CD8-positive, alpha-beta memory T cell (primary cell): ENCODE data around the gene LBHD2. TPM values are rescaled to one million over a fixed set of nuclear protein-coding genes. Genes with fewer than 3 reads are reported as not detected.
"Not testable (repeated sequence)": the region's sequence is repeated elsewhere in the genome, so short reads cannot be mapped to it uniquely, and the experiment has no call there.

Source experiments
- CTCF ChIA-PET: fragments of 350-600 bp; sonication (Branson Sonifier 250); formaldehyde crosslinking; loops from one replicate; lab custom pipeline; 2021; ENCODE audit warnings: antibody characterized with exemption; lab: Charles Lee
- POLR2A ChIA-PET: fragments of 350-600 bp; sonication (Branson Sonifier 250); formaldehyde crosslinking; loops from one replicate; lab custom pipeline; 2021; ENCODE audit warnings: antibody characterized with exemption; lab: Charles Lee
- DNase-seq, 5 donors: peaks; one replicate each; pipeline versions ENCODE4 v3.0.0 to v3.0.0-alpha.2; 2020 to 2022; ENCODE audit warnings: mixed read lengths in 1 of 5
- H3K27ac ChIP-seq: one replicate; pipeline ENCODE4 v1.7.0; 2013; ENCODE audit warnings: low read depth, mild to moderate bottlenecking, low read length, moderate library complexity
- H3K27me3 ChIP-seq: 2 replicates; pipeline ENCODE4 v1.7.0; 2013; ENCODE audit warnings: low read length, mild to moderate bottlenecking; ENCODE audit not compliant: insufficient read depth, poor library complexity, severe bottlenecking
- H3K36me3 ChIP-seq: 2 replicates; pipeline ENCODE4 v1.7.0; 2013; ENCODE audit warnings: mild to moderate bottlenecking, low read length, moderate library complexity; ENCODE audit not compliant: insufficient read depth
- H3K4me1 ChIP-seq: 2 replicates; pipeline ENCODE4 v1.7.0; 2013; ENCODE audit warnings: mild to moderate bottlenecking, low read length, moderate library complexity; ENCODE audit not compliant: insufficient read depth
- H3K4me3 ChIP-seq: 2 replicates; pipeline ENCODE4 v1.7.0; 2013; ENCODE audit warnings: mild to moderate bottlenecking, low read length
- H3K9me3 ChIP-seq: 2 replicates; pipeline ENCODE4 v1.7.0; 2013; ENCODE audit warnings: mild to moderate bottlenecking, low read length
- H3K27ac Mint-ChIP-seq, 8 donors: one replicate each; pipeline ENCODE4 v1.8.0; 2020 to 2021; ENCODE audit warnings: mixed read lengths in 8 of 8, mild to moderate bottlenecking in 6 of 8, inconsistent platforms in 3 of 8, moderate library complexity in 3 of 8
- H3K27me3 Mint-ChIP-seq, 2 donors: one replicate each; pipeline ENCODE4 v1.8.0; 2020 to 2021; ENCODE audit warnings: mixed read lengths in 2 of 2, mild to moderate bottlenecking in 1 of 2, moderate library complexity in 1 of 2
- H3K36me3 Mint-ChIP-seq, 3 donors: one replicate each; pipeline ENCODE4 v1.8.0; 2020 to 2021; ENCODE audit warnings: mixed read lengths in 3 of 3, inconsistent platforms in 1 of 3, mild to moderate bottlenecking in 1 of 3
- H3K4me1 Mint-ChIP-seq, 3 donors: one replicate each; pipeline ENCODE4 v1.8.0; 2020 to 2021; ENCODE audit warnings: mixed read lengths in 3 of 3, inconsistent platforms in 1 of 3, mild to moderate bottlenecking in 1 of 3
- H3K4me3 Mint-ChIP-seq, 7 donors: one replicate each; pipeline ENCODE4 v1.8.0; 2020 to 2021; ENCODE audit warnings: mixed read lengths in 7 of 7, mild to moderate bottlenecking in 6 of 7, moderate library complexity in 4 of 7, inconsistent platforms in 2 of 7
- H3K9me3 Mint-ChIP-seq, 5 donors: one replicate each; pipeline ENCODE4 v1.8.0; 2020 to 2022; ENCODE audit warnings: mixed read lengths in 5 of 5, mild to moderate bottlenecking in 3 of 5, moderate library complexity in 2 of 5, inconsistent platforms in 1 of 5
- polyA plus RNA-seq: library from polyadenylated mRNA; unstranded; fragments of 300-500 nt; fragmentation: Illumina TruSeq; gene quantifications from one replicate; pipeline ENCODE4 v1.2.3, GENCODE V29; 2021
- total RNA-seq, 2 experiments: library from RNA; stranded (reverse); gene quantifications; one replicate each; pipeline ENCODE4 v1.2.3, GENCODE V29; 2021

The LBHD2 gene
- total and polyA plus RNA-seq, 3 experiments from 2014 or later = not detected

DNA sequence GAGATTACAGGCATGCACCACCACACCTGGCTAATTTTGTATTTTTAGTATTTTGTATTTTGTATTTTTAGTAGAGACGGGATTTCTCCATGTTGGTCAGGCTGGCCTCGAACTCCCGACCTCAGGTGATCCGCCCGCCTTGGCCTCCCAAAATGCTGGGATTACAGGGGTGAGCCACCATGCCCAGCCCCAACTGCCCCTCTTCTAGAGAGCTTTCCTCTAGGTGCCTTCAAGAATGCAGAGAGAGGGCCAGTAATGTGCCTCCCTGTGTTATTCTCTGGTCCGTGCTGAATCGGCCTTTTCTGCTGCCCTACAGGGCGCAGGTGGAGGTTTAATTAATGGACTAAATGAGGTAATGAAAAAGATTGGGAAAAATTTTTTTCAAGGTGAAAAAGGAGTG lies 35.5 kb downstream of the LBHD2 start:
- H3K9me3 Mint-ChIP-seq, H3K4me3 Mint-ChIP-seq, H3K36me3 ChIP-seq, H3K4me3 ChIP-seq, H3K9me3 ChIP-seq, POLR2A ChIA-PET, H3K27me3 ChIP-seq, DNase-seq, H3K4me1 ChIP-seq, H3K36me3 Mint-ChIP-seq, H3K27ac Mint-ChIP-seq, H3K27ac ChIP-seq: not testable (repeated sequence)
- CTCF ChIA-PET = interaction anchor here (3.6 kb wide), 1 partner anchor 14 kb away, joined by 12 read pairs; no protein-coding TSS in a partner anchor
- peaks cover 6 to 15% (median 7%) of the 10 kb centered on the region in 3 donors for H3K4me1 Mint-ChIP-seq
- H3K27me3 Mint-ChIP-seq = peaks cover 19 to 25% of the 10 kb centered on the region in 2 donors

GRCh38 chr14:103121121-103121845 lies 37.3 kb downstream of the LBHD2 start:
- H3K36me3 ChIP-seq = no peaks in the 10 kb centered on the region
- H3K4me1 Mint-ChIP-seq = peaks cover 0 to 5% (median 0%) of the 10 kb centered on the region in 3 donors
- peaks cover 22 to 25% of the 10 kb centered on the region in 2 donors for H3K27me3 Mint-ChIP-seq
- H3K9me3 Mint-ChIP-seq = no peaks in the 10 kb centered on the region
- H3K4me3 ChIP-seq = no peak overlapping the region
- DNase-seq = no peak
- peak overlapping the region in 1 of 7 donors; percentile 45 for H3K4me3 Mint-ChIP-seq
- H3K36me3 Mint-ChIP-seq = no peaks in the 10 kb centered on the region
- H3K4me1 ChIP-seq = peaks cover 7% of the 10 kb centered on the region
- no peak overlapping the region for H3K27ac Mint-ChIP-seq
- ChIA-PET POLR2A (no interaction called here), CTCF (no interaction called here)
- H3K9me3 ChIP-seq = no peaks in the 10 kb centered on the region
- no peak overlapping the region for H3K27ac ChIP-seq
- peaks cover 4% of the 10 kb centered on the region for H3K27me3 ChIP-seq

GRCh38 chr14:103121846-103122584 lies 38.0 kb downstream of the LBHD2 start:
- POLR2A ChIA-PET = no interaction called here

GRCh38 chr14:103122585-103122946 lies 38.6 kb downstream of the LBHD2 start:
- H3K27ac Mint-ChIP-seq = no peak overlapping the region
- Histone ChIP-seq H3K27me3 (peaks cover 4% of the 10 kb centered on the region), H3K36me3 (no peaks in the 10 kb centered on the region), H3K27ac (peak overlapping the region; percentile 57), H3K4me3 (no peak overlapping the region), H3K4me1 (peaks cover 7% of the 10 kb centered on the region), H3K9me3 (no peaks in the 10 kb centered on the region)
- peak overlapping the region in 1 of 7 donors; percentile 32 for H3K4me3 Mint-ChIP-seq
- ChIA-PET CTCF (no interaction called here), POLR2A (no interaction called here)
- H3K9me3 Mint-ChIP-seq = no peaks in the 10 kb centered on the region
- DNase-seq = no peak
- peaks cover 19 to 25% of the 10 kb centered on the region in 2 donors for H3K27me3 Mint-ChIP-seq
- H3K4me1 Mint-ChIP-seq = peaks cover 0 to 5% (median 0%) of the 10 kb centered on the region in 3 donors
- H3K36me3 Mint-ChIP-seq = no peaks in the 10 kb centered on the region

More at GRCh38 chr14:103121846-103122584, 38.0 kb downstream of the LBHD2 start:
- no peak overlapping the region for H3K27ac Mint-ChIP-seq
- Histone ChIP-seq H3K9me3 (no peaks in the 10 kb centered on the region), H3K4me1 (peaks cover 7% of the 10 kb centered on the region), H3K36me3 (no peaks in the 10 kb centered on the region), H3K27me3 (peaks cover 4% of the 10 kb centered on the region), H3K4me3 (no peak overlapping the region), H3K27ac (peak overlapping the region; percentile 57)
- H3K27me3 Mint-ChIP-seq = peaks cover 19 to 25% of the 10 kb centered on the region in 2 donors
- H3K4me3 Mint-ChIP-seq = peak overlapping the region in 1 of 7 donors; percentile 32
- H3K4me1 Mint-ChIP-seq = peaks cover 0 to 5% (median 0%) of the 10 kb centered on the region in 3 donors
- DNase-seq = no peak
- H3K9me3 Mint-ChIP-seq = no peaks in the 10 kb centered on the region
- no peaks in the 10 kb centered on the region for H3K36me3 Mint-ChIP-seq
- CTCF ChIA-PET = no interaction called here

GRCh38 chr14:103122947-103123633 lies 39.1 kb downstream of the LBHD2 start, which contains the start of gene TNFAIP2:
Gene TNFAIP2 (plus strand): TSS chr14:103123461. CDS start chr14:103126458, 2,997 bp downstream.
- H3K36me3 ChIP-seq = no peaks in the 10 kb centered on the region
- no peaks in the 10 kb centered on the region for H3K9me3 Mint-ChIP-seq
- H3K36me3 Mint-ChIP-seq = no peaks in the 10 kb centered on the region
- POLR2A ChIA-PET = no interaction called here
- H3K4me3 ChIP-seq = no peak within 1 kb of the TSS
- peak within 1 kb of the TSS; percentile 57 for H3K27ac ChIP-seq
- H3K4me1 Mint-ChIP-seq = peaks cover 0 to 5% (median 0%) of the 10 kb centered on the region in 3 donors
- peaks cover 7% of the 10 kb centered on the region for H3K4me1 ChIP-seq
- DNase-seq = no peak
- peaks cover 19 to 25% of the 10 kb centered on the region in 2 donors for H3K27me3 Mint-ChIP-seq
- no peak within 1 kb of the TSS for H3K27ac Mint-ChIP-seq
- no peaks in the 10 kb centered on the region for H3K9me3 ChIP-seq
- peaks cover 4% of the 10 kb centered on the region for H3K27me3 ChIP-seq
- peak within 1 kb of the TSS in 2 of 7 donors; percentile 15 to 32 for H3K4me3 Mint-ChIP-seq
- CTCF ChIA-PET = no interaction called here

DNA sequence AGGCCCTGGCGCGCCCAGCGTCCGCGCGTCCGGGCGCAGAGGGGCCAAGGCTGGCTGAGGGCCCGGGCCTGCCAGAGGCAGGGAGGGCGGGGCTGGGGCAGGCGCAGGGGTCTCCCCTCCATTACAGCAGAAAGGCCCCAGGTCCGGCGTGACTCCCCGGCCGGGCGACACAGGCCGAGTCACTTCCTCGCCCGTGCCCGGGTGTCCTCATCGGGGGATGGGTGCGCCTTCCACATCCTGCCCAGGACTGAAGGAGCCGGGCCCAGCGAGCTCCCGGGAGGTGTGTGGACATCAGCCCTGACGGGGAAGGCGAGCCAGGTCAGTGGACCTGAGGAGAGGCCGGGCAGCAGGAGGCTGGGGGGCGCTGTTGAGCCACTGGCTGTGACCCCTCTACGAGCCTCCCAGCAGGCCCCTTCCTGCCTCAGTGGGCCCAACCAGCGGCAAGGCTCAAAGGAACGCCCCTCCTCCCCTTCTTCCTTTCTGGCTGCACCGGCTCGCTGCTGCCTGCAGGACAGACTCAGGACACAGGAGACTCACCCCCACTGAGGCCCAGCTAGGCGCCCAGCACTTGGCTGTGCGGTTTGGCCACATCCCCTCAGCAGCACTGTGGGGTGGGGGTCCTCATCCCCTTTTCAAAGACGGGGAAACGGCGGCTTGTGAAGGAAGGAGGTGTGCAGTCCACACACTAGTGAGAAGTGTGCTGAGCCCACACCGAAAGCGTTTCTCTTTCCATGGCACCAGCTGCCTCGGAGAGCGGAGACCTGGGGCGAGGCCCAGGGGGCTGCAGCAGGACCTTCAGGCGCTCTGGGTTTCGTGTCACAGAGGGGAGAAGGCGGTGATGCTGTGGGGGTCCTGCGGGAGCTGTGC lies 39.9 kb downstream of the LBHD2 start:
- H3K27me3 Mint-ChIP-seq = peaks cover 19 to 28% of the 10 kb centered on the region in 2 donors
- H3K9me3 ChIP-seq = no peaks in the 10 kb centered on the region
- H3K9me3 Mint-ChIP-seq = no peaks in the 10 kb centered on the region
- peak overlapping the region in 1 of 7 donors; percentile 15 for H3K4me3 Mint-ChIP-seq
- no peak overlapping the region for H3K27ac Mint-ChIP-seq
- H3K4me1 Mint-ChIP-seq = peaks cover 0 to 5% (median 0%) of the 10 kb centered on the region in 3 donors
- no peak for DNase-seq
- H3K4me3 ChIP-seq = no peak overlapping the region
- no peak overlapping the region for H3K27ac ChIP-seq
- peaks cover 4% of the 10 kb centered on the region for H3K27me3 ChIP-seq
- H3K36me3 ChIP-seq = no peaks in the 10 kb centered on the region
- CTCF ChIA-PET = no interaction called here
- POLR2A ChIA-PET = no interaction called here
- H3K36me3 Mint-ChIP-seq = no peaks in the 10 kb centered on the region
- peaks cover 7% of the 10 kb centered on the region for H3K4me1 ChIP-seq

DNA sequence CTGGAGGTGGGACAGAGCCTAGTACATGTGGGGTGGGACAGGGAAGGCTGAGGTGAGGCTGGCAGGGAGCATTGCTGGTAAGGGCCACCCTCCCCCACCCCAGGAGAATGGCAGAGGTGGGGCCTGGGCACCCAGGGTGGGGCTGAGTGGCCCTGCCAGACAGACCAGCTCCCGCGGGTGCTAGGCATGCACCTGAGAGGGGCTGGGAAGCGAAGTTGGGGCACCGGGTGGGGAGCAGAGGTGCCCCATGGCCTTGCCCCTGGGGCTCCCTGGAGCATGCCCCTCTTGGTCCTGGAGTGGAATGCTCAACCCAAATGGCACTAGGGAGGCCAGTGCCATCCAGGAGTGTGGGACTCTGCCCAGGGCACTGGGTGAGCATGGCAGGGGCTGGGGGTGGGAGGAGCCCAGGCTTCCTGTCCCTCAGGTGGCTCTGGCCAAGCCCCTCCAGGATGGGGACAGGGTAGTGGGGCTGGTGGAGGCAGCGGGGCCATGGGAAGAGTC lies 40.5 kb downstream of the LBHD2 start:
- Histone ChIP-seq H3K4me1 (peaks cover 7% of the 10 kb centered on the region), H3K27ac (no peak overlapping the region), H3K4me3 (no peak overlapping the region), H3K27me3 (peaks cover 4% of the 10 kb centered on the region), H3K36me3 (no peaks in the 10 kb centered on the region), H3K9me3 (no peaks in the 10 kb centered on the region)
- Mint-ChIP-seq H3K36me3 (no peaks in the 10 kb centered on the region), H3K27ac (no peak overlapping the region), H3K4me1 (peaks cover 0 to 5% (median 0%) of the 10 kb centered on the region in 3 donors), H3K9me3 (no peaks in the 10 kb centered on the region), H3K4me3 (no peak overlapping the region), H3K27me3 (peaks cover 21 to 32% of the 10 kb centered on the region in 2 donors)
- DNase-seq = no peak
- POLR2A ChIA-PET = no interaction called here
- CTCF ChIA-PET = no interaction called here
